HG03097 (cell line): ENCODE data around the gene HMGB4.

ENCODE experiments used
- ATAC-seq: cut with Tn5 transposase; IDR thresholded peaks from one replicate; pipeline ENCODE4 v1.9.1; 2021; ENCODE audit not compliant: unreplicated experiment, low FRiP score

The HMGB4 gene

GRCh38 chr1:33895976-33896375 is 32.1 kb downstream of the HMGB4 start:
- ATAC-seq, result no peak

DNA sequence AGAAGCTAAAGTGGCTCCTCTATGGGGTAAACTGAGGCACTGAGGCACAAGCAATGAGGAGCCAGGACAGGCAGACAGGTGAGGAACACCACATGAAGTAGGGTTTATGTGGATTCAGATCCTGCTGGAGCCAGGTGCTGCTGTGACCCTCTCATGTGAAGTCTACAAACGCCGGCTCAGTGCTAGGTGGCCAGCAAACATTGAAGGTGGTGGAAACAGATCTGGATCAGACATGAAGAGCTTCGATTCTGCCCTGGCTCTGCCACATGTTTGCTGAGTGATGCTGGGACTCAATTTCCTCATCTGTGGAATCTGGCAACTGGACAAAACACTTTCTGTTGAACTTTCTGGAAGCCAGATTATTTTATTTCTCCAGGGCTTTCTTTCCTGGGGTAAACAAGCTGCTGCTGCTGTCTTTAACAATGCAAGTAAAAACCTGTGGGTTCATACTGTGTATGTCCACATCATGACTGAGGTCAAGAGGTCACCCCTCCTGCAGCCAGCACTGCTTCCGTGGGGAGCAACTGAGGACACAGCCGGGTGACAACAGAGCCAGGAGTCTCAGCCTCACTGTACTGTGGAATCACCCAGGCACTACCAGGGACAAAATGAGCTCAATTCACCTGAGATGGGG is 33.3 kb downstream of the HMGB4 start:
- no peak for ATAC-seq

GRCh38 chr1:33898406-33898805 is 34.5 kb downstream of the HMGB4 start:
- ATAC-seq, result no peak

GRCh38 chr1:33898881-33899280 is 35.0 kb downstream of the HMGB4 start:
- ATAC-seq, result no peak

- no peak for ATAC-seq
These were observed 35.9 kb downstream of the HMGB4 start for GRCh38 chr1:33899746-33900145.

DNA sequence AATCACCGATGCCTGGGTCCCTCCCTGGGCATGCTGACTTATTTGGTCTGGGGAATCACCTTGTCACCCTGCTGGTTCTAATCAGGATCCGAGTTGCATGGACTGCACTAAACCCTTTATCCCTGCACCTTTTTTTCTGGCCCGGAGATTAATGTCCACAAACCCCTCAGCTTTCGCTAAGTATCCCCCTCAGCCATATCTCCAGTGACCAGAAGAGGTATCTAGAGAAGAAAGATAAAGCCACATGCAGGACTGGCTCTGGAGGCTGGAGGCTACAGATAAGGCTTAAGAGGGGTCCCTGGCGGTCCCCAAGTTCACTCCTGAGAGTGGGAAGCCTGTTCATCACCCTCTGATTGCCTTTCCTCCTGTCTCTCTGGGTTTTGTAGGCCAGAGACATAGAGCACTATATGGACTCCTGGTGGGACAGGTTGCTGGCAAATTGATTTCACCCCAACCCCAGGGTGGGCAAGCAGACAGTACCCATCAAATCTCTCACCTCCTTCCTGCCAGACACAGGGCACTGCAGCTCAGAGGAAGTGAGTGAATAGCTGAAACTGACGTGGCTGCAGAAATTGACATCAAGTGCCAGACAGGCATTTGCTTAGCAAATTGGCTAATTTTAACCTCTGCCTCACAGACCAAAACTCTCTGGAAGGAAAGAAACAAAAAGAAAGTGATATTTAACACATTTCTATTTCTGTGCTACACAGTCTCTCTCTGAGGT is 38.8 kb downstream of the HMGB4 start:
- ATAC-seq, result peak; percentile 72

- ATAC-seq, result peak; percentile 67
These were observed 39.3 kb downstream of the HMGB4 start for GRCh38 chr1:33903210-33903589.

- no peak for ATAC-seq
These were observed 41.4 kb downstream of the HMGB4 start for GRCh38 chr1:33905241-33905640.

GRCh38 chr1:33906156-33906555 is 42.3 kb downstream of the HMGB4 start:
- no peak for ATAC-seq

DNA sequence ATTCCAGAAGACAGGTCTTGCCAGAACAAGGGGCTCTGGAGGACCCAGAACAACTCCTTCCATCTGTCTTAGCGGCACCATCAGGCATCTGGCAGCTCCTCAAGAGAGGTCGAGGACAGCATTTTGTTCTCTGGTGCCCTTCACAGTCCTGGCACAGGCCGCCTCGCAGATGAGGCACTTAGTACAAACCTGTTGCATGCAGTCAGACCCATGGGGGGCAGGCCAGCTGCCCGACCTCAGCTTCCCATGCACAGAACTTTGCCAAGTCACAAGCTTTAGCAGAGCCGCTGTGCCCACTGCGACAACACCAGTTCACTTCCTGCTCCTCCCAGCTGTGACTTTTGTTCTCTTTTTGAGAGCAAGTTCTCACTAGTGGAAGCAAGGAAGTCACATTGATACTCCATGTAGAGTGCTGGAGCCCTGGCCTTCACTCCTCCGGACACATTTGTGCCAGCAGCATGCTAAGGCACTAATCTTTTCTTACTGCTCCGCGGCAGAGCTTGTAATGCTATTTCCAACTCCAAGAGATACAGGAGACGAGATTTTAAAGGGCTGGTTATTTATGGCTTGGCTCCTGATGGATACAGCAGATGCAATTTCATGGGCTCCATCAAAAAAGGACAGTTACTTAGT is 44.6 kb downstream of the HMGB4 start:
- no peak for ATAC-seq
